ENCODE measurements around the gene SNX18. TPM values are rescaled to one million over a fixed set of nuclear protein-coding genes. Genes with fewer than 3 reads are reported as not detected.

Gene SNX18
- total and polyA plus RNA-seq, 10 of the 15 experiments (the other 5 are each of a cell fraction or from before 2014, with no cell fraction given): 0.27 to 1.7 (median 0.47) TPM

GRCh38 chr5:54520940-54521339 is 3.4 kb downstream of the SNX18 start:
- no peak overlapping the region; the same call in 1 of the 2 replicates for H3K4me2 ChIP-seq (ENCODE audit: control insufficient read depth, insufficient read depth)
- intact Hi-C loops (cut with micrococcal nuclease; ENCODE audit: unreplicated experiment): no loop called here
- no peak overlapping the region for H3K9ac ChIP-seq (ENCODE audit: control insufficient read depth, insufficient read depth, low read length)
- no peak overlapping the region for H2AFZ ChIP-seq (ENCODE audit: control insufficient read depth, low read depth, low read length)
- SMC1A ChIA-PET (ENCODE audit: uncharacterized antibody, unreplicated experiment): interaction anchor here (1.1 kb wide), 1 partner anchor 324 kb away, joined by 3 read pairs; no protein-coding TSS in a partner anchor
- POLR2A ChIA-PET: no interaction called here
- FAIRE-seq: no peak
- H3K9me3 ChIP-seq (replicated peaks; ENCODE audit: control insufficient read depth, insufficient read depth, low read length): no peaks in the 10 kb centered on the region; the same call in 2 of the 3 replicates
- H3K79me2 ChIP-seq (ENCODE audit: control insufficient read depth, insufficient read depth, low read length): no peaks in the 10 kb centered on the region
- DNase-seq (ENCODE audit: low read depth, low spot score): no peak
- no peaks in the 10 kb centered on the region for H3K27me3 ChIP-seq (replicated peaks in 1 of 2; ENCODE audit: control insufficient read depth in 2 of 2, insufficient read depth in 2 of 2, low read length in 1 of 2)
- 25% methylated on average over 2 of the region's 2 CpGs for WGBS (ENCODE audit: insufficient coverage, insufficient replicate concordance, low lambda C conversion rate, missing lambda C conversion rate)
- RAD21 ChIA-PET (ENCODE audit: unreplicated experiment): no interaction called here
- no peaks in the 10 kb centered on the region for H3K4me1 ChIP-seq (ENCODE audit: control insufficient read depth, insufficient read depth, low read length)
- no peak overlapping the region for H3K27ac ChIP-seq (ENCODE audit: control insufficient read depth, insufficient read depth)
- H3K4me3 ChIP-seq: 0 out of 2 replicates have a peak overlapping the region, but pooled peaks have one; percentile 36
- in situ Hi-C loops (cut with MboI): no loop called here
- H4K20me1 ChIP-seq (ENCODE audit: control insufficient read depth, insufficient read depth): no peaks in the 10 kb centered on the region
- CTCF ChIA-PET: interaction anchor here (1.1 kb wide), 1 partner anchor 324 kb away, joined by 3 read pairs; no protein-coding TSS in a partner anchor
- H3K36me3 ChIP-seq (ENCODE audit: control insufficient read depth in 2 of 2, insufficient read depth in 2 of 2, low read length in 1 of 2): no peaks in the 10 kb centered on the region
- BruUV-seq (replicated peaks): TSS peak; percentile 38
- no peak for ATAC-seq
- no peak for TF ChIP-seq FOXK2 (IDR thresholded peaks at IDR 0.05)
- TF ChIP-seq, protein P1, sequence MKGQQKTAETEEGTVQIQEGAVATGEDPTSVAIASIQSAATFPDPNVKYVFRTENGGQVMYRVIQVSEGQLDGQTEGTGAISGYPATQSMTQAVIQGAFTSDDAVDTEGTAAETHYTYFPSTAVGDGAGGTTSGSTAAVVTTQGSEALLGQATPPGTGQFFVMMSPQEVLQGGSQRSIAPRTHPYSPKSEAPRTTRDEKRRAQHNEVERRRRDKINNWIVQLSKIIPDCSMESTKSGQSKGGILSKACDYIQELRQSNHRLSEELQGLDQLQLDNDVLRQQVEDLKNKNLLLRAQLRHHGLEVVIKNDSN (IDR thresholded peaks at IDR 0.05; ENCODE audit: borderline replicate concordance, extremely low read length, insufficient read depth, low read depth, low read length): no peak
- TF ChIP-seq ETV6 (conservative IDR thresholded peaks at IDR 0.05 in 1 of 2, IDR thresholded peaks at IDR 0.05 in 1 of 2; ENCODE audit: borderline replicate concordance in 1 of 2, low read depth in 1 of 2): no peak
- no peak for TF ChIP-seq NR2C1 (IDR thresholded peaks at IDR 0.05)
- TF ChIP-seq, protein P2, sequence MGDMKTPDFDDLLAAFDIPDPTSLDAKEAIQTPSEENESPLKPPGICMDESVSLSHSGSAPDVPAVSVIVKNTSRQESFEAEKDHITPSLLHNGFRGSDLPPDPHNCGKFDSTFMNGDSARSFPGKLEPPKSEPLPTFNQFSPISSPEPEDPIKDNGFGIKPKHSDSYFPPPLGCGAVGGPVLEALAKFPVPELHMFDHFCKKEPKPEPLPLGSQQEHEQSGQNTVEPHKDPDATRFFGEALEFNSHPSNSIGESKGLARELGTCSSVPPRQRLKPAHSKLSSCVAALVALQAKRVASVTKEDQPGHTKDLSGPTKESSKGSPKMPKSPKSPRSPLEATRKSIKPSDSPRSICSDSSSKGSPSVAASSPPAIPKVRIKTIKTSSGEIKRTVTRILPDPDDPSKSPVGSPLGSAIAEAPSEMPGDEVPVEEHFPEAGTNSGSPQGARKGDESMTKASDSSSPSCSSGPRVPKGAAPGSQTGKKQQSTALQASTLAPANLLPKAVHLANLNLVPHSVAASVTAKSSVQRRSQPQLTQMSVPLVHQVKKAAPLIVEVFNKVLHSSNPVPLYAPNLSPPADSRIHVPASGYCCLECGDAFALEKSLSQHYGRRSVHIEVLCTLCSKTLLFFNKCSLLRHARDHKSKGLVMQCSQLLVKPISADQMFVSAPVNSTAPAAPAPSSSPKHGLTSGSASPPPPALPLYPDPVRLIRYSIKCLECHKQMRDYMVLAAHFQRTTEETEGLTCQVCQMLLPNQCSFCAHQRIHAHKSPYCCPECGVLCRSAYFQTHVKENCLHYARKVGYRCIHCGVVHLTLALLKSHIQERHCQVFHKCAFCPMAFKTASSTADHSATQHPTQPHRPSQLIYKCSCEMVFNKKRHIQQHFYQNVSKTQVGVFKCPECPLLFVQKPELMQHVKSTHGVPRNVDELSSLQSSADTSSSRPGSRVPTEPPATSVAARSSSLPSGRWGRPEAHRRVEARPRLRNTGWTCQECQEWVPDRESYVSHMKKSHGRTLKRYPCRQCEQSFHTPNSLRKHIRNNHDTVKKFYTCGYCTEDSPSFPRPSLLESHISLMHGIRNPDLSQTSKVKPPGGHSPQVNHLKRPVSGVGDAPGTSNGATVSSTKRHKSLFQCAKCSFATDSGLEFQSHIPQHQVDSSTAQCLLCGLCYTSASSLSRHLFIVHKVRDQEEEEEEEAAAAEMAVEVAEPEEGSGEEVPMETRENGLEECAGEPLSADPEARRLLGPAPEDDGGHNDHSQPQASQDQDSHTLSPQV (IDR thresholded peaks at IDR 0.05): no peak
- no peak for TF ChIP-seq SIN3A (IDR thresholded peaks at IDR 0.05; ENCODE audit: low read depth, low read length)
- TF ChIP-seq, protein P3, sequence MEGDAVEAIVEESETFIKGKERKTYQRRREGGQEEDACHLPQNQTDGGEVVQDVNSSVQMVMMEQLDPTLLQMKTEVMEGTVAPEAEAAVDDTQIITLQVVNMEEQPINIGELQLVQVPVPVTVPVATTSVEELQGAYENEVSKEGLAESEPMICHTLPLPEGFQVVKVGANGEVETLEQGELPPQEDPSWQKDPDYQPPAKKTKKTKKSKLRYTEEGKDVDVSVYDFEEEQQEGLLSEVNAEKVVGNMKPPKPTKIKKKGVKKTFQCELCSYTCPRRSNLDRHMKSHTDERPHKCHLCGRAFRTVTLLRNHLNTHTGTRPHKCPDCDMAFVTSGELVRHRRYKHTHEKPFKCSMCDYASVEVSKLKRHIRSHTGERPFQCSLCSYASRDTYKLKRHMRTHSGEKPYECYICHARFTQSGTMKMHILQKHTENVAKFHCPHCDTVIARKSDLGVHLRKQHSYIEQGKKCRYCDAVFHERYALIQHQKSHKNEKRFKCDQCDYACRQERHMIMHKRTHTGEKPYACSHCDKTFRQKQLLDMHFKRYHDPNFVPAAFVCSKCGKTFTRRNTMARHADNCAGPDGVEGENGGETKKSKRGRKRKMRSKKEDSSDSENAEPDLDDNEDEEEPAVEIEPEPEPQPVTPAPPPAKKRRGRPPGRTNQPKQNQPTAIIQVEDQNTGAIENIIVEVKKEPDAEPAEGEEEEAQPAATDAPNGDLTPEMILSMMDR (IDR thresholded peaks at IDR 0.05 in 2 of 3, conservative IDR thresholded peaks at IDR 0.05 in 1 of 3; ENCODE audit: control insufficient read depth in 2 of 3, extremely low read depth in 1 of 3, insufficient read depth in 1 of 3, low read depth in 3 of 3, low read length in 3 of 3): no peak
- TF ChIP-seq SMC3 (IDR thresholded peaks at IDR 0.05; ENCODE audit: borderline replicate concordance, low read length): no peak
- no peak for TF ChIP-seq BACH1 (IDR thresholded peaks at IDR 0.05; ENCODE audit: borderline replicate concordance)
- TF ChIP-seq, protein P4, sequence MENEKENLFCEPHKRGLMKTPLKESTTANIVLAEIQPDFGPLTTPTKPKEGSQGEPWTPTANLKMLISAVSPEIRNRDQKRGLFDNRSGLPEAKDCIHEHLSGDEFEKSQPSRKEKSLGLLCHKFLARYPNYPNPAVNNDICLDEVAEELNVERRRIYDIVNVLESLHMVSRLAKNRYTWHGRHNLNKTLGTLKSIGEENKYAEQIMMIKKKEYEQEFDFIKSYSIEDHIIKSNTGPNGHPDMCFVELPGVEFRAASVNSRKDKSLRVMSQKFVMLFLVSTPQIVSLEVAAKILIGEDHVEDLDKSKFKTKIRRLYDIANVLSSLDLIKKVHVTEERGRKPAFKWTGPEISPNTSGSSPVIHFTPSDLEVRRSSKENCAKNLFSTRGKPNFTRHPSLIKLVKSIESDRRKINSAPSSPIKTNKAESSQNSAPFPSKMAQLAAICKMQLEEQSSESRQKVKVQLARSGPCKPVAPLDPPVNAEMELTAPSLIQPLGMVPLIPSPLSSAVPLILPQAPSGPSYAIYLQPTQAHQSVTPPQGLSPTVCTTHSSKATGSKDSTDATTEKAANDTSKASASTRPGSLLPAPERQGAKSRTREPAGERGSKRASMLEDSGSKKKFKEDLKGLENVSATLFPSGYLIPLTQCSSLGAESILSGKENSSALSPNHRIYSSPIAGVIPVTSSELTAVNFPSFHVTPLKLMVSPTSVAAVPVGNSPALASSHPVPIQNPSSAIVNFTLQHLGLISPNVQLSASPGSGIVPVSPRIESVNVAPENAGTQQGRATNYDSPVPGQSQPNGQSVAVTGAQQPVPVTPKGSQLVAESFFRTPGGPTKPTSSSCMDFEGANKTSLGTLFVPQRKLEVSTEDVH (IDR thresholded peaks at IDR 0.05; ENCODE audit: low read depth, partially characterized antibody): no peak
- TF ChIP-seq NR2F1 (conservative IDR thresholded peaks at IDR 0.05): no peak
- TF ChIP-seq POU2F2 (IDR thresholded peaks at IDR 0.05; ENCODE audit: borderline replicate concordance, low read depth, low read length): no peak
- TF ChIP-seq POLR2AphosphoS5 (IDR thresholded peaks at IDR 0.05; ENCODE audit: low read length): no peak
- TF ChIP-seq RCOR1 (conservative IDR thresholded peaks at IDR 0.05; ENCODE audit: low read depth, low read length): no peak
- no peak for TF ChIP-seq HCFC1 (IDR thresholded peaks at IDR 0.05; ENCODE audit: low read length)
